PFSK-1 (cell line): ENCODE measurements around the gene PIK3CD.

Source experiments
- FOXP2 ChIP-seq: optimal IDR thresholded peaks from 2 replicates; pipeline ENCODE3; 2011; ENCODE audit warnings: borderline replicate concordance, control low read depth, inconsistent platforms; ENCODE audit not compliant: insufficient read depth; ENCODE audit errors: extremely low read length, extremely low read depth
- POLR2AphosphoS5 ChIP-seq: IDR thresholded peaks from 2 replicates; pipeline ENCODE4 v1.6.1; 2012; ENCODE audit warnings: low read depth, mild to moderate bottlenecking, control low read depth, low read length, moderate library complexity
- SIN3A ChIP-seq: IDR thresholded peaks from 2 replicates; pipeline ENCODE4 v1.6.1; 2012; ENCODE audit warnings: mild to moderate bottlenecking, low read length, moderate library complexity, borderline replicate concordance; ENCODE audit not compliant: insufficient read depth
- TAF1 ChIP-seq: IDR thresholded peaks from 2 replicates; pipeline ENCODE4 v1.6.1; 2012; ENCODE audit warnings: low read length, control low read depth, borderline replicate concordance; ENCODE audit not compliant: insufficient read depth
- TF ChIP-seq, protein P1 (sequence below), 2 experiments: IDR thresholded peaks; 2 replicates each; pipeline versions ENCODE4 v1.6.1 to v1.8.0; 2011 to 2012; ENCODE audit warnings: low read depth in 2 of 2, low read length in 2 of 2, control low read depth in 1 of 2, inconsistent platforms in 1 of 2, mild to moderate bottlenecking in 1 of 2, moderate library complexity in 1 of 2; ENCODE audit not compliant: insufficient read depth in 1 of 2

The PIK3CD gene

DNA sequence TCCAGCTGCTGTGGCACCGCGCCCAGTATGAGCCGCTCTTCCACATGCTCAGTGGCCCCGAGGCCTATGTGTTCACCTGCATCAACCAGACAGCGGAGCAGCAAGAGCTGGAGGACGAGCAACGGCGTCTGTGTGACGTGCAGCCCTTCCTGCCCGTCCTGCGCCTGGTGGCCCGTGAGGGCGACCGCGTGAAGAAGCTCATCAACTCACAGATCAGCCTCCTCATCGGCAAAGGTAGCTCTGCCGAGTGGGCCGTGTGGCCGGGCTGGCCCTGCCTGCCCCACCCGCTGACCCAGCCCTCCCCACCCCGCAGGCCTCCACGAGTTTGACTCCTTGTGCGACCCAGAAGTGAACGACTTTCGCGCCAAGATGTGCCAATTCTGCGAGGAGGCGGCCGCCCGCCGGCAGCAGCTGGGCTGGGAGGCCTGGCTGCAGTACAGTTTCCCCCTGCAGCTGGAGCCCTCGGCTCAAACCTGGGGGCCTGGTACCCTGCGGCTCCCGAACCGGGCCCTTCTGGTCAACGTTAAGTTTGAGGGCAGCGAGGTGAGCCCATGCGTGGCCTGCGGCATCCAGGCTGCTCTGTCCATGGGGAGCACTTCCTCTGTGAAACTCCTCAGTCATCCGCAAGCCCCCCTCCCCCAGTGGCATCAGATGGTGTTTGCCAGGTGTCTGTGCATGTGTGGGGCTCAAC lies 64.2 kb downstream of the PIK3CD start:
- TF ChIP-seq POLR2AphosphoS5 (no peak), FOXP2 (no peak)

DNA sequence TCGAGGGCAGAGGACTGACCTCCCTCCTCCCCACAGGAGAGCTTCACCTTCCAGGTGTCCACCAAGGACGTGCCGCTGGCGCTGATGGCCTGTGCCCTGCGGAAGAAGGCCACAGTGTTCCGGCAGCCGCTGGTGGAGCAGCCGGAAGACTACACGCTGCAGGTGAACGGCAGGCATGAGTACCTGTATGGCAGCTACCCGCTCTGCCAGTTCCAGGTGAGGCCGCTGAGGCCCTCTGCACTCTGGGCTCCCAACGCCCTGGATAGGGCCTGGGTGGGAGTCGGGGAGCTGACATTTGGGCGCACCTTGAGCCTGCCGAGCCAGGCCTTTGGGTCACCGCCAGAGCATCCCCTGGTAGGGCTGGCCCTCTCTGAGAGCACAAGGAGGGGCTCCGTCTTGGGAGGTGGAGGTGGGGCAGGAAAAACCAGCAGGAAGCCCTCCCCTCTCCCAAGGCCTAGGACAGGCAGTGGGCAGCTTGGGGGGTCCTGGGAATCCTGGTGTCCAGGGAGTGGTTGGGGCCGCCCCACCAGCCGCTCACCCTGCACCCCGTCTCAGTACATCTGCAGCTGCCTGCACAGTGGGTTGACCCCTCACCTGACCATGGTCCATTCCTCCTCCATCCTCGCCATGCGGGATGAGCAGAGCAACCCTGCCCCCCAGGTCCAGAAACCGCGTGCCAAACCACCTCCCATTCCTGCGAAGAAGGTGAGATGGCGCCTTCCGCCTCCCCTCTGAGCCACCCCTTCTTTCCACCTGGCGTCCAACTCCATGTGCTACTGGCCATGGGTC lies 65.1 kb downstream of the PIK3CD start:
- TF ChIP-seq, protein P1, sequence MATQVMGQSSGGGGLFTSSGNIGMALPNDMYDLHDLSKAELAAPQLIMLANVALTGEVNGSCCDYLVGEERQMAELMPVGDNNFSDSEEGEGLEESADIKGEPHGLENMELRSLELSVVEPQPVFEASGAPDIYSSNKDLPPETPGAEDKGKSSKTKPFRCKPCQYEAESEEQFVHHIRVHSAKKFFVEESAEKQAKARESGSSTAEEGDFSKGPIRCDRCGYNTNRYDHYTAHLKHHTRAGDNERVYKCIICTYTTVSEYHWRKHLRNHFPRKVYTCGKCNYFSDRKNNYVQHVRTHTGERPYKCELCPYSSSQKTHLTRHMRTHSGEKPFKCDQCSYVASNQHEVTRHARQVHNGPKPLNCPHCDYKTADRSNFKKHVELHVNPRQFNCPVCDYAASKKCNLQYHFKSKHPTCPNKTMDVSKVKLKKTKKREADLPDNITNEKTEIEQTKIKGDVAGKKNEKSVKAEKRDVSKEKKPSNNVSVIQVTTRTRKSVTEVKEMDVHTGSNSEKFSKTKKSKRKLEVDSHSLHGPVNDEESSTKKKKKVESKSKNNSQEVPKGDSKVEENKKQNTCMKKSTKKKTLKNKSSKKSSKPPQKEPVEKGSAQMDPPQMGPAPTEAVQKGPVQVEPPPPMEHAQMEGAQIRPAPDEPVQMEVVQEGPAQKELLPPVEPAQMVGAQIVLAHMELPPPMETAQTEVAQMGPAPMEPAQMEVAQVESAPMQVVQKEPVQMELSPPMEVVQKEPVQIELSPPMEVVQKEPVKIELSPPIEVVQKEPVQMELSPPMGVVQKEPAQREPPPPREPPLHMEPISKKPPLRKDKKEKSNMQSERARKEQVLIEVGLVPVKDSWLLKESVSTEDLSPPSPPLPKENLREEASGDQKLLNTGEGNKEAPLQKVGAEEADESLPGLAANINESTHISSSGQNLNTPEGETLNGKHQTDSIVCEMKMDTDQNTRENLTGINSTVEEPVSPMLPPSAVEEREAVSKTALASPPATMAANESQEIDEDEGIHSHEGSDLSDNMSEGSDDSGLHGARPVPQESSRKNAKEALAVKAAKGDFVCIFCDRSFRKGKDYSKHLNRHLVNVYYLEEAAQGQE (IDR thresholded peaks at IDR 0.05; ENCODE audit: insufficient read depth in 1 of 2, low read depth in 2 of 2, low read length in 2 of 2) = no peak
- no peak for TF ChIP-seq POLR2AphosphoS5
- TF ChIP-seq TAF1 = no peak
- no peak for TF ChIP-seq FOXP2
- no peak for TF ChIP-seq SIN3A

DNA sequence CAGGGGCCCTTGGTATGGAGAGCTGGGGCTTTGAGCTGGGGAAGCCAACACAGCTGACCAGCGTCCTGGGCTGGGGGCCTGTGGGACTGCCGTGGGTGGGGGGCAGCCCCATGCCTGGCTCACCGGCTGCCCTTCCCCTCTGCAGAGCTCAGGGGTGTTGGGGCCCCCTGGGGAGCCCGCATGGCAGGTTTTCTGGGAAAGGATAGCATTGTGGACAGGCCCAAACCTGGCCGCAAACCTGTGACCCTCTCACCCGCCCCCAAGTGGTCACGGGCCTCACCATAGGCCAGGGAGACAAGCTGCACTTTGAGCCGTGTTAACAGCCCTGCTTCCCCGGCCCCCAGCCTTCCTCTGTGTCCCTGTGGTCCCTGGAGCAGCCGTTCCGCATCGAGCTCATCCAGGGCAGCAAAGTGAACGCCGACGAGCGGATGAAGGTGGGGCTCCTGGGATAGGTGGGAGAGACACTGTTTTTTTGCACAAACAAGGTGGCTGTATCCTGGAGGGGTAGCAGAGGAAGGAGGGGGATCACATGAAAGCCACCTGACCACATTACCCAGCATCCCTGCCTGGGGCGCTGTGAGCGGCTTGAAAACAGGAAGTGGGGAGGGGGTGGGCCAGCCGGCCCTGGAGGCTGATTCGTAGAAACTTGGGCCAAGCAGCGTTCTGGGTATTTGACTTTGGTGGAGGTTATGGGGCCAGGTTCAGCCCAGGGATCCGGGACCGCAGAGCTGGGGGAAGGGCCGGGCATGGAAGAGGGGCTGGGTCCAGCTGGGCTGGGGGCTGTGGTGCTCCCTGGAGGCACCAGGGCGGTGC lies 65.9 kb downstream of the PIK3CD start:
- no peak for TF ChIP-seq TAF1
- TF ChIP-seq, protein P1 (IDR thresholded peaks at IDR 0.05; ENCODE audit: insufficient read depth in 1 of 2, low read depth in 2 of 2, low read length in 2 of 2) = no peak
- TF ChIP-seq SIN3A = no peak
- no peak for TF ChIP-seq FOXP2
- no peak for TF ChIP-seq POLR2AphosphoS5

DNA sequence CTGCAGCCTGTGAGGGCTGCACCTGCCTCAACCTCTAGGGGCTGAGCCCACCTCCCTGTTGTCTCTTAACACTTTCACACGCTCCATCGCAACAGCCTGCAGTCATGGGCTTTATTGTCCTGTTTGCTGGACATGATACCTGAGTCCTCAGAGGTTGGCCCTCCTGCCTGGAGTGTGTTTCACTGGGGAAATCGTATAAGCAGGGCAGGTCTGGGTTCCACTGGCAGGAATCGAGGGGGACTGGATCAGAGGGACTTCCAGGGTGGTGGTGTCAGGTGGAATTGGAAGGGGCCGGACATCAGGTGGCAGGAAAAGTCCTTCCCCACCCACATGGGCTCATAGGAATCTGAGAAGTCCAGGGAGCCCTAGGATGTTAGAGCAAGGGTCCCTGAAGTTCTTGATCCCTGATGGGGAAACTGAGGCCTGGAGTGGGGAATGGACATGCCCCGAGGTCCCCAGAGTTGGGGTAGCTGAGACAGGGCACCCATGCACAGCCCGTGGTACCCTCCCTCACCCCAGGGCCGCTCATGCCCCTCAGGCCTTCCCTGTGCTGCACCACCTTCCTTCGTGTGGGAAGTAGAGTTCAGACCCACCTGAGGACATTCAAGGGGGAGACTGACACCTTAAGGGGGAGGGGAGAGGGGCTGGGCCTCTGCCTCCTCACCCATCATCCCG lies 66.6 kb downstream of the PIK3CD start:
- TF ChIP-seq POLR2AphosphoS5 = no peak
- TF ChIP-seq SIN3A = no peak
- no peak for TF ChIP-seq FOXP2
- TF ChIP-seq, protein P1 (IDR thresholded peaks at IDR 0.05; ENCODE audit: insufficient read depth in 1 of 2, low read depth in 2 of 2, low read length in 2 of 2) = no peak
- no peak for TF ChIP-seq TAF1
